Thyroid gland (tissue), 4 donors: Measurements from ENCODE around the gene ABCA9.

Experiments
- POLR2A ChIP-seq, 2 donors: fragments of 450-650 bp; IDR thresholded peaks; one replicate each; pipeline ENCODE4 v1.6.1; 2017; ENCODE audit warnings: antibody characterized with exemption in 2 of 2, mild to moderate bottlenecking in 2 of 2, moderate library complexity in 1 of 2
- TF ChIP-seq, protein P1 (sequence below), 6 experiments: fragments of 200-600 bp in 3 of 6; fragments of 450-650 bp in 3 of 6; sonication (generic) in 3 of 6; IDR thresholded peaks; one replicate each; pipeline ENCODE4 v1.5.1; 2016 to 2019; ENCODE audit warnings: antibody characterized with exemption in 6 of 6, mild to moderate bottlenecking in 2 of 6, inconsistent platforms in 1 of 6, moderate library complexity in 1 of 6

DNA sequence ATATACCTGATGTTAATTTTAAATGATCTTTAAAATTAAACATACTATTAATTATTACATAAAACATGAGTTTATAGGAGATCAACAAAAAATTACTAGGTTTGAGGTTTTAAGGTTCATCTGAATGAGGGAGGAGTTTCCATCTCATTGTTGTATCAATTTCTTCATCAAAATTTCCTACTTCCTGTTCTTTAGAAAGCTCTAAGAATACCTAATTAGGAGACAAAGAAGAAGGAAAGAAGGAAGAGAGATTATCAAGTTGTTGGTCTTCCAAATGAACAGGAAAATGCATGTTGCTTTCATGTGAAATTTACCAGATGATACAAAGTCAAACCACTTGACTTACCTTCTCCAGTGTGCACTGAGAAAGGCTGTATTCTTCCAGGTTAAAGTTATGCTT lies 18.1 kb upstream of the ABCA9 start:
- TF ChIP-seq POLR2A (IDR thresholded peaks at IDR 0.05), result no peak
- TF ChIP-seq, protein P1, sequence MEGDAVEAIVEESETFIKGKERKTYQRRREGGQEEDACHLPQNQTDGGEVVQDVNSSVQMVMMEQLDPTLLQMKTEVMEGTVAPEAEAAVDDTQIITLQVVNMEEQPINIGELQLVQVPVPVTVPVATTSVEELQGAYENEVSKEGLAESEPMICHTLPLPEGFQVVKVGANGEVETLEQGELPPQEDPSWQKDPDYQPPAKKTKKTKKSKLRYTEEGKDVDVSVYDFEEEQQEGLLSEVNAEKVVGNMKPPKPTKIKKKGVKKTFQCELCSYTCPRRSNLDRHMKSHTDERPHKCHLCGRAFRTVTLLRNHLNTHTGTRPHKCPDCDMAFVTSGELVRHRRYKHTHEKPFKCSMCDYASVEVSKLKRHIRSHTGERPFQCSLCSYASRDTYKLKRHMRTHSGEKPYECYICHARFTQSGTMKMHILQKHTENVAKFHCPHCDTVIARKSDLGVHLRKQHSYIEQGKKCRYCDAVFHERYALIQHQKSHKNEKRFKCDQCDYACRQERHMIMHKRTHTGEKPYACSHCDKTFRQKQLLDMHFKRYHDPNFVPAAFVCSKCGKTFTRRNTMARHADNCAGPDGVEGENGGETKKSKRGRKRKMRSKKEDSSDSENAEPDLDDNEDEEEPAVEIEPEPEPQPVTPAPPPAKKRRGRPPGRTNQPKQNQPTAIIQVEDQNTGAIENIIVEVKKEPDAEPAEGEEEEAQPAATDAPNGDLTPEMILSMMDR (IDR thresholded peaks at IDR 0.05), result no peak
